Measurements from ENCODE around the gene PAK1IP1.

GRCh38 chr6:10682355-10682988, 12.3 kb upstream of the PAK1IP1 start:
- TF ChIP-seq CTCF (IDR thresholded peaks at IDR 0.05) (no peak), POLR2A (IDR thresholded peaks at IDR 0.05) (no peak)

Data from adrenal gland (tissue), 5 donors.